Tibial nerve (tissue), 4 donors: Measurements from ENCODE around the gene RXRB.

Experiments
- EP300 ChIP-seq, 2 donors: sonication (generic); formaldehyde crosslinking; IDR thresholded peaks; one replicate each; pipeline ENCODE4 v1.6.1; 2017; ENCODE audit warnings: antibody characterized with exemption in 2 of 2, mild to moderate bottlenecking in 1 of 2
- POLR2A ChIP-seq, 2 donors: fragments of 450-650 bp; IDR thresholded peaks; one replicate each; pipeline ENCODE4 v1.6.1; 2017; ENCODE audit warnings: antibody characterized with exemption in 2 of 2, mild to moderate bottlenecking in 2 of 2, moderate library complexity in 2 of 2
- TF ChIP-seq, protein P1 (sequence below), 5 experiments: fragments of 200-600 bp in 3 of 5; fragments of 450-650 bp in 2 of 5; sonication (generic) in 3 of 5; IDR thresholded peaks; one replicate each; pipeline ENCODE4 v1.5.1; 2016 to 2019; ENCODE audit warnings: antibody characterized with exemption in 5 of 5, mild to moderate bottlenecking in 3 of 5, moderate library complexity in 2 of 5

DNA sequence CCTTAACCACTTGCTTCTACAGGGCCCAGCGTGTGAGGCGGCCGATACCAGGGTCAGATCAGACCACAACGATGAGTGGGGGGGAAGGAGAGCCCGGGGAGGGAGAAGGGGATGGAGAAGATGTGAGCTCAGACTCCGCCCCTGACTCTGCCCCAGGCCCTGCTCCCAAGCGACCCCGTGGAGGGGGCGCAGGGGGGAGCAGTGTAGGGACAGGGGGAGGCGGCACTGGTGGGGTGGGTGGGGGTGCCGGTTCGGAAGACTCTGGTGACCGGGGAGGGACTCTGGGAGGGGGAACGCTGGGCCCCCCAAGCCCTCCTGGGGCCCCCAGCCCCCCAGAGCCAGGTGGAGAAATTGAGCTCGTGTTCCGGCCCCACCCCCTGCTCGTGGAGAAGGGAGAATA, 10.7 kb upstream of the RXRB start:
- TF ChIP-seq, protein P1, sequence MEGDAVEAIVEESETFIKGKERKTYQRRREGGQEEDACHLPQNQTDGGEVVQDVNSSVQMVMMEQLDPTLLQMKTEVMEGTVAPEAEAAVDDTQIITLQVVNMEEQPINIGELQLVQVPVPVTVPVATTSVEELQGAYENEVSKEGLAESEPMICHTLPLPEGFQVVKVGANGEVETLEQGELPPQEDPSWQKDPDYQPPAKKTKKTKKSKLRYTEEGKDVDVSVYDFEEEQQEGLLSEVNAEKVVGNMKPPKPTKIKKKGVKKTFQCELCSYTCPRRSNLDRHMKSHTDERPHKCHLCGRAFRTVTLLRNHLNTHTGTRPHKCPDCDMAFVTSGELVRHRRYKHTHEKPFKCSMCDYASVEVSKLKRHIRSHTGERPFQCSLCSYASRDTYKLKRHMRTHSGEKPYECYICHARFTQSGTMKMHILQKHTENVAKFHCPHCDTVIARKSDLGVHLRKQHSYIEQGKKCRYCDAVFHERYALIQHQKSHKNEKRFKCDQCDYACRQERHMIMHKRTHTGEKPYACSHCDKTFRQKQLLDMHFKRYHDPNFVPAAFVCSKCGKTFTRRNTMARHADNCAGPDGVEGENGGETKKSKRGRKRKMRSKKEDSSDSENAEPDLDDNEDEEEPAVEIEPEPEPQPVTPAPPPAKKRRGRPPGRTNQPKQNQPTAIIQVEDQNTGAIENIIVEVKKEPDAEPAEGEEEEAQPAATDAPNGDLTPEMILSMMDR (IDR thresholded peaks at IDR 0.05), result no peak
- TF ChIP-seq POLR2A (IDR thresholded peaks at IDR 0.05), result no peak
- no peak for TF ChIP-seq EP300 (IDR thresholded peaks at IDR 0.05)
